Lung (tissue), 12 donors: ENCODE measurements around the gene PPP2R5A. TPM values are rescaled to one million over a fixed set of nuclear protein-coding genes. Genes with fewer than 3 reads are reported as not detected.

Experiments
- ATAC-seq: fragments of 200-7000 bp; cut with Tn5 transposase; one replicate; pipeline ENCODE4 v1.9.1; 2020; ENCODE audit warnings: moderate number of reproducible peaks; ENCODE audit not compliant: insufficient read depth, low FRiP score
- DNase-seq, 3 donors: peaks; one replicate each; pipeline ENCODE4 v3.0.0-alpha.2; 2013 to 2017
- H3K27ac ChIP-seq, 2 donors: one replicate each; pipeline ENCODE4 v1.5.1; 2013; ENCODE audit warnings: mild to moderate bottlenecking in 2 of 2, moderate library complexity in 2 of 2, control low read depth in 1 of 2, inconsistent platforms in 1 of 2, low read depth in 1 of 2, low read length in 1 of 2
- H3K27me3 ChIP-seq, 3 donors: one replicate each; pipeline ENCODE4 v1.5.1; 2013; ENCODE audit warnings: low read length in 2 of 3; ENCODE audit not compliant: control insufficient read depth in 3 of 3, insufficient read depth in 3 of 3
- H3K36me3 ChIP-seq, 4 donors: one replicate each; pipeline ENCODE4 v1.5.1; 2013; ENCODE audit warnings: low read length in 4 of 4, mild to moderate bottlenecking in 1 of 4, moderate library complexity in 1 of 4; ENCODE audit not compliant: control insufficient read depth in 4 of 4, insufficient read depth in 4 of 4
- H3K4me1 ChIP-seq, 5 donors: one replicate each; pipeline ENCODE4 v1.5.1; 2013; ENCODE audit warnings: low read length in 5 of 5, mild to moderate bottlenecking in 2 of 5, moderate library complexity in 1 of 5; ENCODE audit not compliant: control insufficient read depth in 5 of 5, insufficient read depth in 5 of 5
- H3K4me3 ChIP-seq: one replicate; pipeline ENCODE4 v1.5.1; 2013; ENCODE audit warnings: mild to moderate bottlenecking, control low read depth, moderate library complexity
- H3K9ac ChIP-seq, 2 donors: one replicate each; pipeline ENCODE4 v1.5.1; 2013; ENCODE audit warnings: low read length in 2 of 2, control low read depth in 1 of 2; ENCODE audit not compliant: insufficient read depth in 1 of 2
- H3K9me3 ChIP-seq, 4 donors: one replicate each; pipeline ENCODE4 v1.5.1; 2013; ENCODE audit warnings: low read length in 3 of 4, mild to moderate bottlenecking in 1 of 4, moderate library complexity in 1 of 4; ENCODE audit not compliant: control insufficient read depth in 4 of 4, insufficient read depth in 3 of 4
- CTCF ChIP-seq: IDR thresholded peaks from 2 replicates; pipeline ENCODE4 v1.5.1; 2012; ENCODE audit warnings: mild to moderate bottlenecking; ENCODE audit errors: control extremely low read depth, extremely low read depth
- WGBS, 2 donors: extraction: QIAGEN DNeasy Blood & Tissue Kit; methylation state at CpG; one replicate each; pipeline ENCODE4 v1.1.7; 2013; 5-methylcytosine and 5-hydroxymethylcytosine counted together
- polyA plus RNA-seq, 2 donors: library from polyadenylated mRNA; stranded (reverse); fragments of 200-250 nt; gene quantifications; one replicate each; pipeline ENCODE4 v1.2.1, GENCODE V29; 2013
- total RNA-seq, 2 donors: library from RNA; depleted of rRNA in 1 of 2; stranded (reverse); fragments of >200 nt in 1 of 2; gene quantifications; one replicate each; pipeline ENCODE4 v1.2.1, GENCODE V29; 2014 to 2021
- donor health status: control.
- donor health status: control.
- donor health status: Bipolar disorder and iron deficiency.
- donor health status: healthy.
- donor health status: DM: yes; HTN: yes; CAD: no.

PPP2R5A gene
- total and polyA plus RNA-seq, 4 donors, result 31.3 to 143 (median 54.3) TPM

DNA sequence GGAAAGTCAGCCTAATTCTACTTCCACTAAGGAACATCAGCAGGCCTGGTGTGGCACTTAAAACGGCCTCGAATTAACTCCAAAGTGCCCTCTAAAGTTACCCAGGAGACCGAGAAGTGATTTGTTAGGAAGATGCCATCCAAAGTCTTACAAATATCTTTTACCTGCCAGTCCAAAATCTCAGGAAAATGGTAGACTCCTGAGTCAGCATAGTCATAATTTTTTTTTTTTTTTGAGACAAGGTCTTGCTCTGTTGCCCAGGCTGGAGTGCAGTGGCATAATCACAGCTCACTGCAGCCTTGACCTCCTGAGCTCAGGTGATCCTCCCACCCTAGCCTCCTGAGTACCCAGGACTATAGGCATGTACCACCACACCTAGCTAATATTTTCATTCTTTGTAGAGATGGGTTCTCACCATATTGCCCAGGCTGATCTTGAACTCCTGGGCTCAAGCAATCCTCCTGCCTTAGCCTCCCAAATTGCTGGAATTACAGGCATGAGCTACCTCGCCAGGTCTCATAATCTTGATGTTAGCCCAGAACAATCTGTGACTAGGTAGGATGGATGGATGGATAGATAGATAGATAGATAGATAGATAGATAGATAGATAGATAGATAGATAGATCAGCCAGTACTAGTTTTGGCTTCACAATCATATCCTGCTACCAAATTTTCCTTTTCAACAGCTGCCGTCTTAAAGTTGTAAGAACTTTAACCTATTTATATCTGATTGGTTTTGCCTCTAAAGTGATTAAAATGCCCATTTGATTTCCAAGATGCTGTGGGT lies 25.3 kb upstream of the PPP2R5A start:
- no peak for TF ChIP-seq CTCF
- no peaks in the 10 kb centered on the region for H3K36me3 ChIP-seq
- H3K9me3 ChIP-seq, result no peaks in the 10 kb centered on the region
- no peak overlapping the region for H3K27ac ChIP-seq
- no peak overlapping the region for H3K4me3 ChIP-seq
- WGBS, 2 donors, result 92 to 96% methylated on average over 5 of the region's 5 CpGs
- H3K27me3 ChIP-seq, result no peaks in the 10 kb centered on the region
- ATAC-seq, result no peak
- no peak overlapping the region for H3K9ac ChIP-seq
- no peak for DNase-seq
- peaks cover 0 to 7% (median 0%) of the 10 kb centered on the region in 5 donors for H3K4me1 ChIP-seq

- H3K9ac ChIP-seq, result no peak overlapping the region
- no peaks in the 10 kb centered on the region for H3K27me3 ChIP-seq
- no peak overlapping the region for H3K27ac ChIP-seq
- H3K4me1 ChIP-seq, result peaks cover 0 to 4% (median 0%) of the 10 kb centered on the region in 5 donors
- DNase-seq (no peak), ATAC-seq (no peak)
- WGBS, 2 donors, result 94% methylated on average over 3 of the region's 3 CpGs
- no peaks in the 10 kb centered on the region for H3K9me3 ChIP-seq
- H3K36me3 ChIP-seq, result no peaks in the 10 kb centered on the region
- no peak overlapping the region for H3K4me3 ChIP-seq
- no peak for TF ChIP-seq CTCF
Observed at GRCh38 chr1:212260557-212261355, 24.5 kb upstream of the PPP2R5A start.

DNA sequence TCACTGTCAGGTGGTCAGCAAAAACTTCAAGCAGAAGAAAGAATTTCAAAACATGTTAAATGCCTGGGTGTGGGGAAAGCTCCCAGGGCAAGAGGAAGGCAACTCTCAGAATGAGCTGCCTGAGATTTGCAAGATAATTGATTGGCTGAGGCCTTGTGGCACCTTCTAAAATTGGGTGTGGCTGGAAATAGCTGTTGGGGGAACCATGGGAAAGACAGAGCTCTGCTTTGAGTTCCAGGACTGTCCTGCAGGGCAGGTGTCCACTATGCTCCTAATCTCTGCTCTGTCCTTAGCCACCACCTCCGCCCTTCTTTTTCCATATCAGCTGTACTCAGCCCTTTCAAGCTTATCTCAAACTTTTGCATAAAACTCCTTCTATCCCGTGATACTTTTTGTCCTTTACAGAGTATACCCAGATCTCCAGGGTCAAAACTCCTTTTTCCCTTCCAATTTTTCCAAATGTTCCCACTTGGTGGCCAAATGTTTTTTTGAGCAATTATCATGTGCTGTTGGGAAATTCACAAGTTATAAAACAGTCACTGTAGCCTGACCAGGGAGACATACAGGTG lies 23.8 kb upstream of the PPP2R5A start:
- Histone ChIP-seq H3K9ac (no peak overlapping the region), H3K4me3 (no peak overlapping the region), H3K27me3 (no peaks in the 10 kb centered on the region), H3K9me3 (no peaks in the 10 kb centered on the region), H3K36me3 (no peaks in the 10 kb centered on the region), H3K27ac (no peak overlapping the region), H3K4me1 (peaks cover 0 to 4% (median 0%) of the 10 kb centered on the region in 5 donors)
- no peak for ATAC-seq
- TF ChIP-seq CTCF, result no peak
- WGBS, 2 donors, result 78 to 92% methylated on average over 2 of the region's 2 CpGs
- DNase-seq, result no peak
